Astrocyte (in vitro differentiated cells and primary cell): ENCODE results near the gene APOBEC3C. TPM values are rescaled to one million over a fixed set of nuclear protein-coding genes. Genes with fewer than 3 reads are reported as not detected.
"Not testable (repeated sequence)": the region's sequence is repeated elsewhere in the genome, so short reads cannot be mapped to it uniquely, and the experiment has no call there.

Experiments
- DNase-seq: peaks from one replicate; pipeline ENCODE4 v3.0.0-alpha.2; 2010; ENCODE audit warnings: low read depth
- FAIRE-seq: peaks from 2 replicates; lab custom pipeline; 2011; peaks lifted over from hg19 to GRCh38; lab: Jason Lieb, UNC
- H2AFZ ChIP-seq: 2 replicates; pipeline ENCODE4 v1.6.0; 2012; ENCODE audit warnings: low read depth, low read length, inconsistent platforms
- H3K27ac ChIP-seq: 2 replicates; pipeline ENCODE4 v1.5.1; 2011; ENCODE audit warnings: low read depth, low read length, inconsistent platforms
- H3K27me3 ChIP-seq: 2 replicates; pipeline ENCODE4 v1.6.0; 2011; ENCODE audit warnings: low read length, inconsistent platforms; ENCODE audit not compliant: insufficient read depth
- H3K36me3 ChIP-seq: 2 replicates; pipeline ENCODE4 v1.5.1; 2011; ENCODE audit warnings: low read length, inconsistent platforms; ENCODE audit not compliant: insufficient read depth
- H3K4me1 ChIP-seq: 2 replicates; pipeline ENCODE4 v1.5.1; 2011; ENCODE audit warnings: low read length, inconsistent platforms; ENCODE audit not compliant: insufficient read depth
- H3K4me2 ChIP-seq: 2 replicates; pipeline ENCODE4 v1.6.0; 2012; ENCODE audit warnings: low read length, inconsistent platforms
- H3K4me3 ChIP-seq: 2 replicates; pipeline ENCODE4 v1.5.1; 2011; ENCODE audit warnings: low read depth, mild to moderate bottlenecking, low read length, inconsistent platforms; ENCODE audit not compliant: insufficient read depth
- H3K79me2 ChIP-seq: 2 replicates; pipeline ENCODE4 v1.6.0; 2012; ENCODE audit warnings: mild to moderate bottlenecking, low read length, inconsistent platforms; ENCODE audit not compliant: insufficient read depth
- H3K9ac ChIP-seq: 2 replicates; pipeline ENCODE4 v1.6.0; 2012; ENCODE audit warnings: mild to moderate bottlenecking, low read length, inconsistent platforms
- H3K9me3 ChIP-seq: 2 replicates; pipeline ENCODE4 v1.5.1; 2012; ENCODE audit warnings: low read depth, mild to moderate bottlenecking, low read length, inconsistent platforms; ENCODE audit not compliant: insufficient read depth
- H4K20me1 ChIP-seq: 2 replicates; pipeline ENCODE4 v1.6.0; 2012; ENCODE audit warnings: low read length, inconsistent platforms; ENCODE audit not compliant: insufficient read depth
- H3K27ac Mint-ChIP-seq: one replicate; pipeline ENCODE4 v1.8.0; 2021; ENCODE audit warnings: mild to moderate bottlenecking, mixed read lengths; ENCODE audit not compliant: unreplicated experiment
- H3K27me3 Mint-ChIP-seq: one replicate; pipeline ENCODE4 v1.8.0; 2021; ENCODE audit warnings: low read depth, mixed read lengths; ENCODE audit not compliant: unreplicated experiment
- H3K36me3 Mint-ChIP-seq: one replicate; pipeline ENCODE4 v1.8.0; 2021; ENCODE audit warnings: low read depth, mixed read lengths; ENCODE audit not compliant: unreplicated experiment
- H3K4me1 Mint-ChIP-seq: one replicate; pipeline ENCODE4 v1.8.0; 2021; ENCODE audit warnings: low read depth, mixed read lengths; ENCODE audit not compliant: unreplicated experiment
- H3K4me3 Mint-ChIP-seq: one replicate; pipeline ENCODE4 v1.8.0; 2021; ENCODE audit warnings: mild to moderate bottlenecking, moderate library complexity, mixed read lengths; ENCODE audit not compliant: unreplicated experiment
- H3K9me3 Mint-ChIP-seq: one replicate; pipeline ENCODE4 v1.8.0; 2021; ENCODE audit warnings: mild to moderate bottlenecking, mixed read lengths; ENCODE audit not compliant: unreplicated experiment
- EZH2 ChIP-seq: IDR thresholded peaks from 2 replicates; pipeline ENCODE4 v1.6.1; 2012; ENCODE audit warnings: mild to moderate bottlenecking, low read length, inconsistent platforms; ENCODE audit not compliant: insufficient read depth
- total RNA-seq: library from RNA; stranded (reverse); gene quantifications from 2 replicates; pipeline ENCODE4 v1.2.1, GENCODE V29; 2021
- TF ChIP-seq, protein P1 (sequence below): IDR thresholded peaks from 2 replicates; pipeline ENCODE4 v1.5.1; 2011; ENCODE audit warnings: low read depth, mild to moderate bottlenecking, inconsistent platforms, low read length, moderate library complexity; ENCODE audit not compliant: insufficient read depth

The APOBEC3C gene
- total RNA-seq, 1 donor from 2014 or later, result 32.5 TPM

GRCh38 chr22:39041908-39042307 is 27.9 kb downstream of the APOBEC3C start:
- Mint-ChIP-seq H3K27ac (no peak overlapping the region), H3K4me3 (peak overlapping the region; percentile 89), H3K27me3 (peaks cover 2% of the 10 kb centered on the region), H3K9me3 (no peaks in the 10 kb centered on the region), H3K4me1 (peaks cover 9% of the 10 kb centered on the region), H3K36me3 (peaks cover 14% of the 10 kb centered on the region)
- Histone ChIP-seq H3K27ac (no peak overlapping the region), H3K36me3 (no peaks in the 10 kb centered on the region), H3K27me3 (no peaks in the 10 kb centered on the region), H3K4me2 (no peak overlapping the region), H3K4me3 (no peak overlapping the region), H2AFZ (no peak overlapping the region), H3K79me2 (peaks cover 4% of the 10 kb centered on the region), H3K4me1 (peaks cover 6% of the 10 kb centered on the region), H3K9ac (no peak overlapping the region), H3K9me3 (no peaks in the 10 kb centered on the region), H4K20me1 (no peaks in the 10 kb centered on the region)
- FAIRE-seq (no peak), DNase-seq (no peak)
- no peak for TF ChIP-seq EZH2
- TF ChIP-seq, protein P1, sequence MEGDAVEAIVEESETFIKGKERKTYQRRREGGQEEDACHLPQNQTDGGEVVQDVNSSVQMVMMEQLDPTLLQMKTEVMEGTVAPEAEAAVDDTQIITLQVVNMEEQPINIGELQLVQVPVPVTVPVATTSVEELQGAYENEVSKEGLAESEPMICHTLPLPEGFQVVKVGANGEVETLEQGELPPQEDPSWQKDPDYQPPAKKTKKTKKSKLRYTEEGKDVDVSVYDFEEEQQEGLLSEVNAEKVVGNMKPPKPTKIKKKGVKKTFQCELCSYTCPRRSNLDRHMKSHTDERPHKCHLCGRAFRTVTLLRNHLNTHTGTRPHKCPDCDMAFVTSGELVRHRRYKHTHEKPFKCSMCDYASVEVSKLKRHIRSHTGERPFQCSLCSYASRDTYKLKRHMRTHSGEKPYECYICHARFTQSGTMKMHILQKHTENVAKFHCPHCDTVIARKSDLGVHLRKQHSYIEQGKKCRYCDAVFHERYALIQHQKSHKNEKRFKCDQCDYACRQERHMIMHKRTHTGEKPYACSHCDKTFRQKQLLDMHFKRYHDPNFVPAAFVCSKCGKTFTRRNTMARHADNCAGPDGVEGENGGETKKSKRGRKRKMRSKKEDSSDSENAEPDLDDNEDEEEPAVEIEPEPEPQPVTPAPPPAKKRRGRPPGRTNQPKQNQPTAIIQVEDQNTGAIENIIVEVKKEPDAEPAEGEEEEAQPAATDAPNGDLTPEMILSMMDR, result no peak

- H3K9ac ChIP-seq, H2AFZ ChIP-seq, H3K27me3 Mint-ChIP-seq, H4K20me1 ChIP-seq, H3K27ac Mint-ChIP-seq, H3K9me3 Mint-ChIP-seq, H3K9me3 ChIP-seq, DNase-seq, H3K4me3 Mint-ChIP-seq, H3K79me2 ChIP-seq, H3K4me3 ChIP-seq, FAIRE-seq, H3K4me2 ChIP-seq, H3K36me3 ChIP-seq, H3K27me3 ChIP-seq, H3K4me1 ChIP-seq, H3K27ac ChIP-seq: not testable (repeated sequence)
- peaks cover 14% of the 10 kb centered on the region for H3K36me3 Mint-ChIP-seq
- peaks cover 13% of the 10 kb centered on the region for H3K4me1 Mint-ChIP-seq
These were observed 29.0 kb downstream of the APOBEC3C start for GRCh38 chr22:39043063-39043462.

DNA sequence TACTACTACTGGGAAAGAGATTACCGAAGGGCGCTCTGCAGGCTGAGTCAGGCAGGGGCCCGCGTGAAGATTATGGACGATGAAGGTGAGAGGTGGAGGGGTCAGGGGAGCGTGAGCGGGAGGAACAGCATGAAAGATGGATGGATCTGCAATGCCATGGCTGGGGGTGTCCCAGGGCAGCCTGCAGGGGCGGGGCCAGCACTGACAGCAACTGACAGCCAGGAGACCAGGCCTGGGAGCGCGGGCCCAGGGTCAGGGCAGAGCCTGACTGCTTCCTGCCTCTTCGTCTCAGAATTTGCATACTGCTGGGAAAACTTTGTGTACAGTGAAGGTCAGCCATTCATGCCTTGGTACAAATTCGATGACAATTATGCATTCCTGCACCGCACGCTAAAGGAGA is 31.1 kb downstream of the APOBEC3C start:
- Mint-ChIP-seq H3K4me1 (peaks cover 10% of the 10 kb centered on the region), H3K36me3 (peaks cover 15% of the 10 kb centered on the region)
- H3K4me3 ChIP-seq, FAIRE-seq, H3K27ac ChIP-seq, H3K9me3 Mint-ChIP-seq, H3K4me3 Mint-ChIP-seq, H3K4me2 ChIP-seq, H2AFZ ChIP-seq, DNase-seq, H3K27me3 Mint-ChIP-seq, H3K9ac ChIP-seq, H3K27ac Mint-ChIP-seq, H3K79me2 ChIP-seq, H3K27me3 ChIP-seq, H3K4me1 ChIP-seq, H3K36me3 ChIP-seq, H3K9me3 ChIP-seq, H4K20me1 ChIP-seq: not testable (repeated sequence)

GRCh38 chr22:39049486-39049885 is 35.4 kb downstream of the APOBEC3C start:
- not testable (repeated sequence) for H3K27me3 Mint-ChIP-seq, H3K4me3 Mint-ChIP-seq, H3K9ac ChIP-seq, H2AFZ ChIP-seq, H3K4me3 ChIP-seq, H3K79me2 ChIP-seq, H3K4me1 ChIP-seq, DNase-seq, H3K4me1 Mint-ChIP-seq, H3K27ac ChIP-seq, FAIRE-seq, H3K36me3 ChIP-seq, H3K27ac Mint-ChIP-seq, H4K20me1 ChIP-seq, H3K4me2 ChIP-seq, H3K9me3 ChIP-seq, H3K27me3 ChIP-seq, H3K9me3 Mint-ChIP-seq
- H3K36me3 Mint-ChIP-seq, result peaks cover 11% of the 10 kb centered on the region

DNA sequence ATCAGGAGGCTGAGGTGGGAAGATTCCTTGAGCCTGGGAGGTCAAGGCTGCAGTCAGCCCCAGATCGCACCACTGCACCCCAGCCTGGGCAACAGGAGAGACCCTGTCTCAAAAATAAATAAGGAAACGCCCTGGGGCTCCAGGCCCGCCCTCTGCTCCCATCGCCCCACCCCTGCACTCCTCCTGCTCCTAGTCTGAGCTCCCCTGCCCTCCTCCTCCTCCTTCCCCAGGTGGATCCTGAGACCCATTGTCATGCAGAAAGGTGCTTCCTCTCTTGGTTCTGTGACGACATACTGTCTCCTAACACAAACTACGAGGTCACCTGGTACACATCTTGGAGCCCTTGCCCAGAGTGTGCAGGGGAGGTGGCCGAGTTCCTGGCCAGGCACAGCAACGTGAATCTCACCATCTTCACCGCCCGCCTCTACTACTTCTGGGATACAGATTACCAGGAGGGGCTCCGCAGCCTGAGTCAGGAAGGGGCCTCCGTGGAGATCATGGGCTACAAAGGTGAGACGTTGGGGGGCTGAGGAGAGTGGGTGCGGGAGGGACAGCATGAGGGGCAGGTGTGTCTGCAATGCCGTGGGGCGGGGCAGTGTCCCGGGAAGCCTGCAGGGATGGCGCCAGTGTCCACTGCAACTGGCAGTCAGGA is 37.9 kb downstream of the APOBEC3C start:
- H3K4me1 ChIP-seq, H3K36me3 Mint-ChIP-seq, H3K9me3 Mint-ChIP-seq, H3K4me2 ChIP-seq, H3K36me3 ChIP-seq, H4K20me1 ChIP-seq, H3K4me3 Mint-ChIP-seq, H3K9ac ChIP-seq, H3K27ac Mint-ChIP-seq, H3K4me1 Mint-ChIP-seq, H3K27me3 Mint-ChIP-seq, H3K79me2 ChIP-seq, H3K4me3 ChIP-seq, FAIRE-seq, H3K27me3 ChIP-seq, H3K9me3 ChIP-seq, DNase-seq, H2AFZ ChIP-seq, H3K27ac ChIP-seq: not testable (repeated sequence)
